ENCODE measurements around the gene DYRK2.

GRCh38 chr12:67609226-67609870 is 39.2 kb upstream of the DYRK2 start:
- no peak for TF ChIP-seq CTCF (IDR thresholded peaks at IDR 0.05)
- TF ChIP-seq POLR2A (IDR thresholded peaks at IDR 0.05): no peak
- no peak for TF ChIP-seq POLR2AphosphoS5 (IDR thresholded peaks at IDR 0.05)

Measured in breast epithelium (tissue), 3 donors.